ENCODE results near the gene SLC11A2. TPM values are rescaled to one million over a fixed set of nuclear protein-coding genes. Genes with fewer than 3 reads are reported as not detected.

Gene SLC11A2
- total and polyA plus RNA-seq, 2 of the 4 experiments (the other 2 are of a cell fraction), result 28.0 to 45.3 TPM

GRCh38 chr12:51048661-51049251 is 22.6 kb upstream of the SLC11A2 start:
- H3K27me3 ChIP-seq (ENCODE audit: control insufficient read depth, insufficient read depth, low read length), result no peaks in the 10 kb centered on the region
- no peaks in the 10 kb centered on the region for H4K20me1 ChIP-seq (ENCODE audit: insufficient read depth, low read length)
- BruUV-seq (replicated peaks), result no TSS peak
- no peak overlapping the region; the same call in 1 of the 2 replicates for H2BK120ac ChIP-seq (ENCODE audit: low read depth, low read length)
- H3K9me1 ChIP-seq (ENCODE audit: insufficient read depth, low read length), result 0 out of 2 replicates have a peak, but pooled peaks cover 2% of the 10 kb centered on the region
- H3K56ac ChIP-seq (ENCODE audit: extremely low read depth, insufficient read depth, low read length), result peak overlapping the region; percentile 82
- H2BK20ac ChIP-seq (ENCODE audit: low read depth, low read length), result no peak overlapping the region
- DNase-seq (no peak), ATAC-seq (ENCODE audit: low read depth) (no peak)
- peak overlapping the region; percentile 87 for H2AK9ac ChIP-seq (replicated peaks; ENCODE audit: low read depth, low read length, poor library complexity)
- H3K4me3 ChIP-seq (ENCODE audit: insufficient read depth, low read depth, low read length), result peak overlapping the region; percentile 60
- no peak overlapping the region for H3K18ac ChIP-seq (ENCODE audit: low read depth, low read length)
- intact Hi-C loops (cut with micrococcal nuclease), result loop anchor here (2.0 kb wide), 1 partner anchor 284 kb away; the partner anchor contains the start of gene ATF1
- H3K27ac ChIP-seq (ENCODE audit: insufficient read depth, low read length), result peak overlapping the region; percentile 75
- peak overlapping the region; percentile 2 for H2BK5ac ChIP-seq (ENCODE audit: low read depth, low read length, poor library complexity, severe bottlenecking)
- TF ChIP-seq RFX5 (IDR thresholded peaks at IDR 0.05; ENCODE audit: low read depth, low read length) (no peak), MAFK (IDR thresholded peaks at IDR 0.05; ENCODE audit: low read depth, low read length) (no peak), NFE2L2 (IDR thresholded peaks at IDR 0.05; ENCODE audit: low read depth, low read length) (no peak), SMC3 (IDR thresholded peaks at IDR 0.05; ENCODE audit: low read depth, low read length) (no peak), RCOR1 (IDR thresholded peaks at IDR 0.05; ENCODE audit: insufficient replicate concordance, low read length) (no peak), RAD21 (IDR thresholded peaks at IDR 0.05; ENCODE audit: low read length) (no peak), USF2 (IDR thresholded peaks at IDR 0.05; ENCODE audit: low read depth, low read length) (no peak), MXI1 (IDR thresholded peaks at IDR 0.05; ENCODE audit: borderline replicate concordance, low read depth, low read length) (no peak), ELK1 (IDR thresholded peaks at IDR 0.05; ENCODE audit: borderline replicate concordance, low read depth, low read length) (no peak), MAZ (IDR thresholded peaks at IDR 0.05; ENCODE audit: borderline replicate concordance, low read depth, low read length) (no peak), CEBPB (IDR thresholded peaks at IDR 0.05; ENCODE audit: low read depth, low read length) (no peak), FOS (IDR thresholded peaks at IDR 0.05; ENCODE audit: low read depth, low read length) (no peak), POLR2A (IDR thresholded peaks at IDR 0.05; ENCODE audit: low read depth, low read length) (no peak), CHD1 (IDR thresholded peaks at IDR 0.05; ENCODE audit: low read depth, low read length) (no peak), CTCF (conservative IDR thresholded peaks at IDR 0.05; ENCODE audit: low read depth, low read length) (no peak), BHLHE40 (IDR thresholded peaks at IDR 0.05; ENCODE audit: low read depth, low read length) (no peak)
- in situ Hi-C loops (cut with MboI; ENCODE audit: low sequenced_read_pairs), result no loop called here
- H2BK15ac ChIP-seq (ENCODE audit: low read depth, low read length), result no peak overlapping the region
- 1% methylated on average over 6 of the region's 14 CpGs; no CpG with 5 or more reads in 1 of the 2 experiments for WGBS, 2 experiments (ENCODE audit: extremely low coverage in 2 of 2, insufficient read length in 1 of 2)
- peak overlapping the region; percentile 82 for H3K9ac ChIP-seq (ENCODE audit: low read depth, low read length)
- H4K5ac ChIP-seq (ENCODE audit: low read depth, low read length), result peak overlapping the region; percentile 26
- peak overlapping the region; percentile 93 for H3K23ac ChIP-seq (ENCODE audit: low read depth, low read length)
- dilution Hi-C loops (cut with HindIII; ENCODE audit: low sequenced_read_pairs, unreplicated experiment), result no loop called here
- H3K9me3 ChIP-seq (ENCODE audit: control insufficient read depth, insufficient read depth, low read length), result no peaks in the 10 kb centered on the region
- H4K8ac ChIP-seq (ENCODE audit: low read depth in 2 of 2, low read length in 2 of 2), result peak overlapping the region; percentile 87 to 93
- H3K4me2 ChIP-seq (ENCODE audit: low read depth, low read length), result peak overlapping the region; percentile 97
- peak overlapping the region; percentile 86 for H3K14ac ChIP-seq (replicated peaks; ENCODE audit: low read depth, low read length)
- ChIA-PET CTCF (no interaction called here), POLR2A (ENCODE audit: unreplicated experiment) (no interaction called here)
- H3K4ac ChIP-seq (ENCODE audit: low read depth, low read length), result peak overlapping the region; percentile 76
- H4K91ac ChIP-seq (ENCODE audit: insufficient read depth, low read depth, low read length), result peak overlapping the region; percentile 57
- H3K79me1 ChIP-seq (ENCODE audit: low read depth in 1 of 2, low read length in 2 of 2), result peaks cover 17 to 20% of the 10 kb centered on the region in 2 experiments
- H3K4me1 ChIP-seq (ENCODE audit: control insufficient read depth, insufficient read depth, low read length), result no peaks in the 10 kb centered on the region; the same call in 1 of the 2 replicates
- peaks cover 2% of the 10 kb centered on the region for H3K36me3 ChIP-seq (ENCODE audit: control insufficient read depth, insufficient read depth, low read length)
- H2AK5ac ChIP-seq (ENCODE audit: low read depth, low read length), result peak overlapping the region; percentile 82
- peak overlapping the region; percentile 99 for H2AFZ ChIP-seq (replicated peaks; ENCODE audit: low read length, poor library complexity)
